ENCODE data around the gene NIN. TPM values are rescaled to one million over a fixed set of nuclear protein-coding genes. Genes with fewer than 3 reads are reported as not detected.

Gene NIN
- total and polyA plus RNA-seq, 2 of the 4 experiments (the other 2 are of a cell fraction) = 15.2 to 98.4 TPM

DNA sequence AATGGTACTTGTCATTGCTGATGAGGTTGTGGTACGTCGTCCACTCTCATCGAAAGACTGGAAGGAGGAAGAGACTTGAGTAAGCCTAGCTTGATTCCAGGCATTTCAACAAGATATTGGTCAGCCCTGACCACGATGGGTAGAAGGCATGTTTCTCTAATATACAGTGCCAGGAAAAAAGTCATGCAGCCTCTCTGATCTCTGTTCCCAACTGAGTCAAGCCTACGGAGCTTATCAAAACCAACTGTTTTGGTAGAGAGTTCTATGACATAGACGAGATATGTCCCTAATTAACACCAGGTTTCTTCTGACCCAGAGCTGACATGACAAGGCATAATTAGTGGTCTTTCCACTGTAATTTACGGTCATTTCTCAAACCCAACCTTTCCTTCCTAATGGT is 58.5 kb downstream of the NIN start:
- Histone ChIP-seq H3K4me2 (ENCODE audit: low read depth, low read length) (peak overlapping the region; percentile 16; the same call in 1 of the 2 replicates), H3K27ac (ENCODE audit: insufficient read depth, low read length) (0 out of 2 replicates have a peak overlapping the region, but pooled peaks have one; percentile 4), H4K8ac (ENCODE audit: low read depth in 2 of 2, low read length in 2 of 2) (peak overlapping the region in 1 of 2 experiments; percentile 66; a peak in 2 of 4 replicates), H4K91ac (ENCODE audit: insufficient read depth, low read depth, low read length) (peak overlapping the region; percentile 66), H3K4ac (ENCODE audit: low read depth, low read length) (peak overlapping the region; percentile 73), H3K36me3 (ENCODE audit: control insufficient read depth, insufficient read depth, low read length) (peaks cover 35% of the 10 kb centered on the region), H2AK5ac (ENCODE audit: low read depth, low read length) (peak overlapping the region; percentile 89), H3K4me3 (ENCODE audit: insufficient read depth, low read depth, low read length) (no peak overlapping the region), H3K9me3 (ENCODE audit: control insufficient read depth, insufficient read depth, low read length) (no peaks in the 10 kb centered on the region), H2AFZ (replicated peaks; ENCODE audit: low read length, poor library complexity) (no peak overlapping the region), H3K4me1 (ENCODE audit: control insufficient read depth, insufficient read depth, low read length) (peaks cover 18% of the 10 kb centered on the region), H3K18ac (ENCODE audit: low read depth, low read length) (peak overlapping the region; percentile 31; the same call in 1 of the 2 replicates), H3K9ac (ENCODE audit: low read depth, low read length) (no peak overlapping the region), H3K27me3 (ENCODE audit: control insufficient read depth, insufficient read depth, low read length) (no peaks in the 10 kb centered on the region), H3K9me1 (ENCODE audit: insufficient read depth, low read length) (peaks cover 22% of the 10 kb centered on the region), H2AK9ac (replicated peaks; ENCODE audit: low read depth, low read length, poor library complexity) (no peak overlapping the region), H3K23ac (ENCODE audit: low read depth, low read length) (peak overlapping the region; percentile 74; the same call in 1 of the 2 replicates), H2BK20ac (ENCODE audit: low read depth, low read length) (peak overlapping the region; percentile 27; the same call in 1 of the 2 replicates), H4K5ac (ENCODE audit: low read depth, low read length) (peak overlapping the region; percentile 21; the same call in 1 of the 2 replicates), H4K20me1 (ENCODE audit: insufficient read depth, low read length) (no peaks in the 10 kb centered on the region), H3K79me1 (ENCODE audit: low read depth in 1 of 2, low read length in 2 of 2) (peaks cover 6 to 39% of the 10 kb centered on the region in 2 experiments), H3K56ac (ENCODE audit: extremely low read depth, insufficient read depth, low read length) (no peak overlapping the region), H3K14ac (replicated peaks; ENCODE audit: low read depth, low read length) (peak overlapping the region; percentile 50), H2BK120ac (ENCODE audit: low read depth, low read length) (peak overlapping the region; percentile 60), H2BK15ac (ENCODE audit: low read depth, low read length) (peak overlapping the region; percentile 93), H2BK5ac (ENCODE audit: low read depth, low read length, poor library complexity, severe bottlenecking) (peak overlapping the region; percentile 73)
- CTCF ChIA-PET = interaction anchor here (1.1 to 1.6 kb wide), 3 partner anchors 10 to 232 kb away, joined by 3 to 5 read pairs (median 3); no protein-coding TSS in a partner anchor
- POLR2A ChIA-PET (ENCODE audit: unreplicated experiment) = no interaction called here
- TF ChIP-seq FOS (IDR thresholded peaks at IDR 0.05; ENCODE audit: low read depth, low read length) (no peak), USF2 (IDR thresholded peaks at IDR 0.05; ENCODE audit: low read depth, low read length) (no peak), ELK1 (IDR thresholded peaks at IDR 0.05; ENCODE audit: borderline replicate concordance, low read depth, low read length) (no peak), MAFK (IDR thresholded peaks at IDR 0.05; ENCODE audit: low read depth, low read length) (no peak), MAZ (IDR thresholded peaks at IDR 0.05; ENCODE audit: borderline replicate concordance, low read depth, low read length) (no peak), NFE2L2 (IDR thresholded peaks at IDR 0.05; ENCODE audit: low read depth, low read length) (no peak), CHD1 (IDR thresholded peaks at IDR 0.05; ENCODE audit: low read depth, low read length) (no peak), RFX5 (IDR thresholded peaks at IDR 0.05; ENCODE audit: low read depth, low read length) (no peak), POLR2A (IDR thresholded peaks at IDR 0.05; ENCODE audit: low read depth, low read length) (no peak), CEBPB (IDR thresholded peaks at IDR 0.05; ENCODE audit: low read depth, low read length) (no peak), RAD21 (IDR thresholded peaks at IDR 0.05; ENCODE audit: low read length) (no peak), MXI1 (IDR thresholded peaks at IDR 0.05; ENCODE audit: borderline replicate concordance, low read depth, low read length) (no peak), SMC3 (IDR thresholded peaks at IDR 0.05; ENCODE audit: low read depth, low read length) (no peak)
- no TSS peak for BruUV-seq (replicated peaks)
- in situ Hi-C loops (cut with MboI; ENCODE audit: low sequenced_read_pairs) = no loop called here
- peak; percentile 80 for DNase-seq
- ATAC-seq (ENCODE audit: low read depth) = 0 out of 2 replicates have a peak, but pooled peaks have one; percentile 5
- WGBS, 2 experiments (ENCODE audit: extremely low coverage in 2 of 2, insufficient read length in 1 of 2) = 40% methylated on average over 1 of the region's 7 CpGs; no CpG with 5 or more reads in 1 of the 2 experiments
- dilution Hi-C loops (cut with HindIII; ENCODE audit: low sequenced_read_pairs, unreplicated experiment) = no loop called here
- intact Hi-C loops (cut with micrococcal nuclease) = loop anchor here (2.0 kb wide), 1 partner anchor 104 kb away; the partner anchor contains the start of gene SAV1
